GM19397 (cell line): ENCODE measurements around the gene MAPK12.

ENCODE experiments used
- ATAC-seq: cut with Tn5 transposase; IDR thresholded peaks from one replicate; pipeline ENCODE4 v1.9.1; 2021; ENCODE audit warnings: mild to moderate bottlenecking, moderate library complexity; ENCODE audit not compliant: unreplicated experiment

Gene MAPK12

GRCh38 chr22:50236731-50237409 is 24.6 kb downstream of the MAPK12 start:
- no peak for ATAC-seq

GRCh38 chr22:50233223-50233622 is 28.3 kb downstream of the MAPK12 start:
- no peak for ATAC-seq

- ATAC-seq: no peak
Measured at GRCh38 chr22:50232481-50233151, 28.9 kb downstream of the MAPK12 start.

GRCh38 chr22:50229370-50229769 is 32.1 kb downstream of the MAPK12 start:
- no peak for ATAC-seq

- no peak for ATAC-seq
Measured at GRCh38 chr22:50228366-50228765, 33.1 kb downstream of the MAPK12 start.

GRCh38 chr22:50227579-50228215 is 33.8 kb downstream of the MAPK12 start:
- no peak for ATAC-seq

- no peak for ATAC-seq
Measured at GRCh38 chr22:50226875-50227165, 34.7 kb downstream of the MAPK12 start.

GRCh38 chr22:50226063-50226874 is 35.2 kb downstream of the MAPK12 start:
- ATAC-seq: no peak

- no peak for ATAC-seq
Measured at GRCh38 chr22:50225200-50225969, 36.1 kb downstream of the MAPK12 start.

GRCh38 chr22:50224071-50224470 is 37.4 kb downstream of the MAPK12 start:
- no peak for ATAC-seq

- ATAC-seq: no peak
Measured at GRCh38 chr22:50222508-50222907, 39.0 kb downstream of the MAPK12 start.

- ATAC-seq: no peak
Measured at GRCh38 chr22:50221410-50222300, 39.8 kb downstream of the MAPK12 start.

GRCh38 chr22:50220603-50221409 is 40.7 kb downstream of the MAPK12 start:
- ATAC-seq: no peak

GRCh38 chr22:50219800-50220602 is 41.5 kb downstream of the MAPK12 start:
- no peak for ATAC-seq

GRCh38 chr22:50218996-50219727 is 42.3 kb downstream of the MAPK12 start:
- ATAC-seq: no peak

GRCh38 chr22:50218153-50218995 is 43.1 kb downstream of the MAPK12 start:
- no peak for ATAC-seq
